GM12878 (cell line): Measurements from ENCODE around the gene IQGAP2. TPM values are rescaled to one million over a fixed set of nuclear protein-coding genes. Genes with fewer than 3 reads are reported as not detected.
A peak's percentile ranks its signal among the peaks of the same experiment; 100 is the strongest.

ENCODE experiments used
- ATF2 ChIP-seq: IDR thresholded peaks from 2 replicates; pipeline ENCODE4 v1.6.1; 2012; ENCODE audit warnings: low read length, inconsistent platforms
- CHD4 ChIP-seq: fragments of 200-600 bp; sonication (generic); IDR thresholded peaks from 2 replicates; pipeline ENCODE4 v1.6.1; 2016; ENCODE audit warnings: mild to moderate bottlenecking
- CTCF ChIP-seq, 3 experiments: IDR thresholded peaks in 2 of 3; conservative IDR thresholded peaks in 1 of 3; 2 replicates each; pipeline ENCODE4 v1.5.1; 2011; ENCODE audit warnings: low read depth in 3 of 3, low read length in 3 of 3, mild to moderate bottlenecking in 3 of 3, control low read depth in 2 of 3, moderate library complexity in 2 of 3, inconsistent platforms in 1 of 3, mixed read lengths in 1 of 3; ENCODE audit not compliant: control insufficient read depth in 2 of 3, insufficient read depth in 1 of 3; ENCODE audit errors: extremely low read depth in 1 of 3
- DPF2 ChIP-seq: fragments of 450-650 bp; IDR thresholded peaks from 2 replicates; pipeline ENCODE4 v1.6.1; 2017; ENCODE audit warnings: mild to moderate bottlenecking
- FOXK2 ChIP-seq: fragments of 450-650 bp; IDR thresholded peaks from 2 replicates; pipeline ENCODE4 v1.6.1; 2017; ENCODE audit warnings: mild to moderate bottlenecking, moderate library complexity
- GABPA ChIP-seq: IDR thresholded peaks from 2 replicates; pipeline ENCODE4 v1.6.1; 2014; ENCODE audit warnings: antibody characterized with exemption, low read depth, mild to moderate bottlenecking, inconsistent platforms
- IKZF1 ChIP-seq: fragments of 450-650 bp; conservative IDR thresholded peaks from 2 replicates; pipeline ENCODE4 v1.6.1; 2017; ENCODE audit warnings: antibody characterized with exemption, mild to moderate bottlenecking
- NBN ChIP-seq: fragments of 450-650 bp; IDR thresholded peaks from 2 replicates; pipeline ENCODE4 v1.6.1; 2016
- NR2F1 ChIP-seq: fragments of 450-650 bp; conservative IDR thresholded peaks from 2 replicates; pipeline ENCODE4 v1.6.1; 2017; ENCODE audit warnings: mild to moderate bottlenecking
- POLR2A ChIP-seq: IDR thresholded peaks from 2 replicates; pipeline ENCODE4 v1.6.1; 2011; ENCODE audit warnings: low read depth, mild to moderate bottlenecking, low read length
- RB1 ChIP-seq: fragments of 450-650 bp; formaldehyde crosslinking; IDR thresholded peaks from 2 replicates; pipeline ENCODE4 v1.6.1; 2017; ENCODE audit warnings: mild to moderate bottlenecking, borderline replicate concordance
- SMARCA5 ChIP-seq: fragments of 450-650 bp; IDR thresholded peaks from 2 replicates; pipeline ENCODE4 v1.6.1; 2017; ENCODE audit warnings: mild to moderate bottlenecking
- YY1 ChIP-seq: IDR thresholded peaks from 2 replicates; pipeline ENCODE4 v1.6.1; 2011; ENCODE audit warnings: low read depth, mild to moderate bottlenecking, low read length
- ZBED1 ChIP-seq: IDR thresholded peaks from 2 replicates; pipeline ENCODE4 v1.6.1; 2016; ENCODE audit warnings: borderline replicate concordance
- polyA plus RNA-seq, 11 experiments: library from polyadenylated mRNA; depleted of rRNA in 4 of 11; unstranded in 6 of 11; stranded (reverse) in 5 of 11; fragments of >200 nt; fragmentation: Nextera tagmentation in 4 of 11; fragmentation: Illumina TruSeq in 1 of 11; extraction: Ambion mirVana in 4 of 11; extraction: Trizol in 1 of 11; gene quantifications; 1 replicate in 1 of 11; 2 replicates in 10 of 11; pipeline versions ENCODE4 v1.2.1 to v1.2.3, GENCODE V29; 2011 to 2016; ENCODE audit warnings: inconsistent platforms in 2 of 11, missing spikeins in 2 of 11, low read depth in 1 of 11
- total RNA-seq, 4 experiments: library from RNA; depleted of rRNA in 3 of 4; stranded (reverse); fragments of >200 nt in 3 of 4; fragmentation: Illumina TruSeq in 1 of 4; extraction: Trizol in 1 of 4; gene quantifications; 2 replicates each; pipeline versions ENCODE4 v1.2.1 to v1.2.3, GENCODE V29; 2013 to 2021
- TF ChIP-seq, protein P1 (sequence below): fragments of 450-650 bp; conservative IDR thresholded peaks from 2 replicates; pipeline ENCODE4 v1.6.1; 2017; ENCODE audit warnings: mild to moderate bottlenecking, moderate library complexity
- TF ChIP-seq, protein P2 (sequence below): fragments of 450-650 bp; IDR thresholded peaks from 2 replicates; pipeline ENCODE4 v1.6.1; 2017; ENCODE audit warnings: mild to moderate bottlenecking, moderate library complexity

Gene IQGAP2
- total and polyA plus RNA-seq, 10 of the 15 experiments (the other 5 are each of a cell fraction or from before 2014, with no cell fraction given), result 14.5 to 41.4 (median 21.8) TPM

DNA sequence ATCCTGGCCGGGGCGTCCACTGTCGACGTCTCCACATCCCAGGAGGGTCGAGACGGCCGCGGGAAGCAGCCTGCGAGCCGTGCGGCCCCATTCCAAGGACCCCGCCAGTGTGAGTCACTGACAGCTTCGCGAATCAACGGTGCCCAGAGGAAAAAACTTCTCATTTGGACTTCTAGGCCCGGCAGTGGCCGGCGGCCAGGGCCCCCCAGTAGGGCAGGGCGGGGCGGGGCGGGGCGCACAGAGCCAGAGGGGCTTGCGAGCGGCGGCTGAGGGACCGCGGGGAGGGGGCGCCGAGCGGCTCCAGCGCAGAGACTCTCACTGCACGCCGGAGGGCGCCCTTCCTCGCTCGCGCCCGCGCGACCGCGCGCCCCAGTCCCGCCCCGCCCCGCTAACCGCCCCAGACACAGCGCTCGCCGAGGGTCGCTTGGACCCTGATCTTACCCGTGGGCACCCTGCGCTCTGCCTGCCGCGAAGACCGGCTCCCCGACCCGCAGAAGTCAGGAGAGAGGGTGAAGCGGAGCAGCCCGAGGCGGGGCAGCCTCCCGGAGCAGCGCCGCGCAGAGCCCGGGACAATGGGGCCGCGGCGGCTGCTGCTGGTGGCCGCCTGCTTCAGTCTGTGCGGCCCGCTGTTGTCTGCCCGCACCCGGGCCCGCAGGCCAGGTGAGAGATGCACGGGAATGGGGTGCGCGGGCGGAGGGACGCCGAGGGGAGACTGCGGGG lies 312.8 kb downstream of the IQGAP2 start, which contains the start of gene F2R (continued):
- TF ChIP-seq CTCF (IDR thresholded peaks at IDR 0.05 in 2 of 3, conservative IDR thresholded peaks at IDR 0.05 in 1 of 3; ENCODE audit: control insufficient read depth in 2 of 3, extremely low read depth in 1 of 3, insufficient read depth in 1 of 3, low read depth in 3 of 3, low read length in 3 of 3), result peak; percentile 38 to 64 (median 49); a peak in 4 of 6 replicates
- no peak for TF ChIP-seq CHD4
- no peak for TF ChIP-seq ZBED1
- no peak for TF ChIP-seq NBN
- peak; percentile 35 for TF ChIP-seq IKZF1
- 0 out of 2 replicates have a peak, but pooled peaks have one; percentile 12 for TF ChIP-seq NR2F1
- TF ChIP-seq, protein P1, sequence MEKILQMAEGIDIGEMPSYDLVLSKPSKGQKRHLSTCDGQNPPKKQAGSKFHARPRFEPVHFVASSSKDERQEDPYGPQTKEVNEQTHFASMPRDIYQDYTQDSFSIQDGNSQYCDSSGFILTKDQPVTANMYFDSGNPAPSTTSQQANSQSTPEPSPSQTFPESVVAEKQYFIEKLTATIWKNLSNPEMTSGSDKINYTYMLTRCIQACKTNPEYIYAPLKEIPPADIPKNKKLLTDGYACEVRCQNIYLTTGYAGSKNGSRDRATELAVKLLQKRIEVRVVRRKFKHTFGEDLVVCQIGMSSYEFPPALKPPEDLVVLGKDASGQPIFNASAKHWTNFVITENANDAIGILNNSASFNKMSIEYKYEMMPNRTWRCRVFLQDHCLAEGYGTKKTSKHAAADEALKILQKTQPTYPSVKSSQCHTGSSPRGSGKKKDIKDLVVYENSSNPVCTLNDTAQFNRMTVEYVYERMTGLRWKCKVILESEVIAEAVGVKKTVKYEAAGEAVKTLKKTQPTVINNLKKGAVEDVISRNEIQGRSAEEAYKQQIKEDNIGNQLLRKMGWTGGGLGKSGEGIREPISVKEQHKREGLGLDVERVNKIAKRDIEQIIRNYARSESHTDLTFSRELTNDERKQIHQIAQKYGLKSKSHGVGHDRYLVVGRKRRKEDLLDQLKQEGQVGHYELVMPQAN, result peak; percentile 48; the same call in 1 of the 2 replicates
- TF ChIP-seq GABPA, result no peak
- TF ChIP-seq YY1, result peak; percentile 54; the same call in 1 of the 2 replicates
- TF ChIP-seq SMARCA5, result peak; percentile 88; the same call in 1 of the 2 replicates
- TF ChIP-seq POLR2A, result peak; percentile 35; the same call in 1 of the 2 replicates
- TF ChIP-seq DPF2, result peak; percentile 43; the same call in 1 of the 2 replicates
- peak; percentile 66; the same call in 1 of the 2 replicates for TF ChIP-seq RB1
- no peak for TF ChIP-seq ATF2
- TF ChIP-seq FOXK2, result no peak
- TF ChIP-seq, protein P2, sequence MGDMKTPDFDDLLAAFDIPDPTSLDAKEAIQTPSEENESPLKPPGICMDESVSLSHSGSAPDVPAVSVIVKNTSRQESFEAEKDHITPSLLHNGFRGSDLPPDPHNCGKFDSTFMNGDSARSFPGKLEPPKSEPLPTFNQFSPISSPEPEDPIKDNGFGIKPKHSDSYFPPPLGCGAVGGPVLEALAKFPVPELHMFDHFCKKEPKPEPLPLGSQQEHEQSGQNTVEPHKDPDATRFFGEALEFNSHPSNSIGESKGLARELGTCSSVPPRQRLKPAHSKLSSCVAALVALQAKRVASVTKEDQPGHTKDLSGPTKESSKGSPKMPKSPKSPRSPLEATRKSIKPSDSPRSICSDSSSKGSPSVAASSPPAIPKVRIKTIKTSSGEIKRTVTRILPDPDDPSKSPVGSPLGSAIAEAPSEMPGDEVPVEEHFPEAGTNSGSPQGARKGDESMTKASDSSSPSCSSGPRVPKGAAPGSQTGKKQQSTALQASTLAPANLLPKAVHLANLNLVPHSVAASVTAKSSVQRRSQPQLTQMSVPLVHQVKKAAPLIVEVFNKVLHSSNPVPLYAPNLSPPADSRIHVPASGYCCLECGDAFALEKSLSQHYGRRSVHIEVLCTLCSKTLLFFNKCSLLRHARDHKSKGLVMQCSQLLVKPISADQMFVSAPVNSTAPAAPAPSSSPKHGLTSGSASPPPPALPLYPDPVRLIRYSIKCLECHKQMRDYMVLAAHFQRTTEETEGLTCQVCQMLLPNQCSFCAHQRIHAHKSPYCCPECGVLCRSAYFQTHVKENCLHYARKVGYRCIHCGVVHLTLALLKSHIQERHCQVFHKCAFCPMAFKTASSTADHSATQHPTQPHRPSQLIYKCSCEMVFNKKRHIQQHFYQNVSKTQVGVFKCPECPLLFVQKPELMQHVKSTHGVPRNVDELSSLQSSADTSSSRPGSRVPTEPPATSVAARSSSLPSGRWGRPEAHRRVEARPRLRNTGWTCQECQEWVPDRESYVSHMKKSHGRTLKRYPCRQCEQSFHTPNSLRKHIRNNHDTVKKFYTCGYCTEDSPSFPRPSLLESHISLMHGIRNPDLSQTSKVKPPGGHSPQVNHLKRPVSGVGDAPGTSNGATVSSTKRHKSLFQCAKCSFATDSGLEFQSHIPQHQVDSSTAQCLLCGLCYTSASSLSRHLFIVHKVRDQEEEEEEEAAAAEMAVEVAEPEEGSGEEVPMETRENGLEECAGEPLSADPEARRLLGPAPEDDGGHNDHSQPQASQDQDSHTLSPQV, result peak; percentile 71; the same call in 1 of the 2 replicates
